Inferior parietal cortex (tissue), 1 donor: ENCODE results near the gene GHR.

Experiments used
- DNase-seq: peaks from one replicate; pipeline ENCODE4 v3.0.0-alpha.2; 2016; ENCODE audit errors: extremely low spot score

The GHR gene

DNA sequence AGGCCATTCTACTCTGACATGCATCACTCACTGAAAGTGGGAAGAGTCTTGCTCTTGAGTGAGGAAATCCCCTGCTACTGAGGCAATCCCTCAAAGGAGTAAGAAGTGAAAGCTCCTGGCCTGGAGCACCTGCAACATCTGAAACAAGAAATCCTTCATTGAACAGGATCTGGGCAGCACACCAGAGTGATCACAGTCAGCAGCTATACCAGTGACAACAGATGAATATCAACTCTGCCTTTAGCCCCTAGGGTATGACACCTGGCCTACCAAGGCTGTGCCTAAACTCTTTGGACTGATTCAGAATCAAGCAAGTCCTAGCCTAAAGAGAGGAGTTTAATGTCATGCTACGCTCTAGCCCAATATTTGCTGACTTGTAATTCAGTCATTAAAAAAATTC lies 177.2 kb downstream of the GHR start:
- no peak for DNase-seq

DNA sequence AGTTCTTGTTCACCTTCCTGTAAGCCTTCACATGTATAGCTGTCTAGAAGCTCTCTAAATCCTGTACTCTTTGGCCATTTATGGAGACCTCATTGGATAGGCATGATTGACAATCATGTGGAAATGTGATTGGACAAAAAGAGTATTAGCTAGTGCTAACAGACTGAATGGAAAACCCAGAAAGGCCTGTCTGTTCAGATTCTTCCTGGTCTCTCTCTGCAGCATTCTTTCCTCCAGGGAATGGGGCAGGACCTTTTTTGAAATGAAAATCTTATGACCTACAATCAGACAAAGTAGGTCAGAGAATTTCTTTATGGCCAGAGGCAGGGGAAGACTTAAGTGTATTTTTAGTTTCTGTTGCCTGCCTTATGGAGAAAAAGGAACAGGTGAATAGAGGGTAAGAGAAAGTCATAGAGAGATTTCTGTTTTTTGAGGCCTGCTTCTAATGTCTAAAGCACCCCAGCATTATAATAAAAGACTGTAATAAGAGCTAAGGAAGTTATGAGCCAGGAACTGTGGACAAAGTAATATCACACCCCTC lies 181.0 kb downstream of the GHR start:
- DNase-seq = no peak

DNA sequence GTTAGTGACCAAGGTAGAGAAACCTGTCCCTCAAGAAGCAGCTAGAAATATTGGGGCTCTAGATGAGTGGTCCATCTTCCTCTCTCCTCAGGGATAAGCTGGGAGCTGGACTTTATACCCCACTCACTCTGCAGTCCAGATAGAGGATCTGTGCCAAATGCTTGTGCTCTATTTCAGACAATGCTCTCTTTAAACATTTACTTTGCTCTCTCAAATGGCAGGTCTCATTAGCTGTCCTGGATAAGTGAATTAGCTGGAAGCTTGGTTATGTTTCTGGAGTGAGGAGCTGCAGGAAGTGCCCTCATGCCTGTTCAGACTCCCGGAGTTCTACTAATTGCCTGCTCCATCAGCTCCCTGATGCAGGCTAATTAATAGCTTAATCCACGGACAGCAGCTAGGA lies 182.3 kb downstream of the GHR start:
- DNase-seq = no peak

DNA sequence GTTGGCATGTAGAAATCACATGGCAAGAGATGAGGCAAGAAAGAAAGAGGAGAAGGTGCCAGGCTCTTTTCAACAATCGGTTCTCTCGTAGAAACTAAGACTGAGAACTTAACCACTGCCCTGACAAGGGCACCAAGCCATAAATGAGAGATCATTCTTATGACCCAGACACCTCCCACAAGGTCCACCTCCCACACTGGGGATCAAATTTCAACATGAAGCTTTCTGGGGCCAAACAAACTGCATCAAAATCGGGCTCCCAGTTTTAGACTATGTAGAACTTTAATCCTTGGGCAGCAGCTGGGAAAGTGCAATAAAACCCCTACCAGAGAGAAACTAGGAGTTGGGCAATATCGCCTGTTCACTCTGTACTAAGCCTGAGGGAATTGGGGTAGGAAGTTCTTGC lies 183.2 kb downstream of the GHR start:
- no peak for DNase-seq

DNA sequence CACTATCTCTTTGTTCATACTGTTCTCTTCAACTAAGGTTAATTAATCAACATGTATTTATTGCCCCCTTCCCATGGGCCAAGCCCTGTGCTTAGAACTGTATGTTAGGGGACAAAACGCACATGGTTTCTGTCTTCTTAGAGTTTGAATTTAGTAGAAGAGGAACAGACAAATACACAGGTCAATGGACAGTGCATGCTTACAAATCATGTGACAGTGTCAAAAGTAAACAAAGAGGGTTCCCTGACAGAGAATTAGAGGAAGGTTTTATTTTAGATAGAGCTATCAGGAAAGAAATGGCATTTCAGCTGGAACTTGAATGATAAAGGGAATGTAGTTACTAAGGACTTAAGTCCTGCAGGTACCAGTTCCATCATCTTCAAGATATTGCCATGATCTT lies 188.2 kb downstream of the GHR start:
- no peak for DNase-seq

DNA sequence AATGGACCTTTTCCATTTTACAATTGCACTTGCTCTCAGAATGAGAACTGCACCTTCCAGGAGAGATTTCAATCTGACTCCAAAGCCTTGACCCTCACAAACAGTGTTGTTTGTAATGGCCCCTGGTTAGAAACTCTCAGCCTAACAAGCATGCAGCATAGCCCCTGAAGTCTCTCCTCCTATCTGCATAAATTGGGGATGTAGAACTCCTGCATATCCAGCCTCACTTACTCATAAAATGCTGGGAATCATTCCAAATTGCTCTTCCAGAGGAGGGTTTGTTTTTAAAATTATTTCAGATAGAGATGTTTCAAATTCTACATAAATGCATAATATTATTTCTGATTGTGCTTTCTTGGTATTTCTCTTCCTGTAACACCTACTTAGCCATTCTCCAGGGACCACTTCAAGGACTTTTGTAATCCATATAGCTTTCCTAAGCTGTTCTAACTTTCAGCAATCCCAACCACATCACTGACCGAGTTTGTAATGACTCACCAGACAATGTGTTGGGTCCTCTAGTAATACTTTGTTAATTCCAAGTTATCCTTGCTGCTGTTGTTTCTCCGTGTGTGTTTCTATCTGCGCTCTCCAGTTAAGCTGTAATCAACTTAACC lies 189.6 kb downstream of the GHR start:
- DNase-seq = no peak

DNA sequence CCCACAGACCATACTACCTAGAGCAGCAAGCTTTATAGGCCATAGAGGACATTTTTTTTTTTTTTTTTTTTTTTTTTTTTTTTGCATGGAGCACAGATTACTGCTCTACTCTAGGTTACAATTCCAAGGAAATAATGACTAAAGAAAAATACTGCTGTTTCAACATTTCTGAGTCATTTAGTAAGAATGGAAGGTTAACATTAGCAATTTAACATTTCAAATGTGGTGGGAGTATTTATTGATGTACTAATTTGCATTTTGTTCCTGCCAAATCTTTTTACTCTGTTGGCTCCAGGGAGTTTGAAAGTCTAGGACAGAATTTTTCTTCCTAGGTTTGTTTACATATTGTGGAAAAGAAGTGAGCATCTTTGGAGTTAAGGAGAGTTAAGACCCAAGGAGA lies 191.3 kb downstream of the GHR start:
- no peak for DNase-seq

DNA sequence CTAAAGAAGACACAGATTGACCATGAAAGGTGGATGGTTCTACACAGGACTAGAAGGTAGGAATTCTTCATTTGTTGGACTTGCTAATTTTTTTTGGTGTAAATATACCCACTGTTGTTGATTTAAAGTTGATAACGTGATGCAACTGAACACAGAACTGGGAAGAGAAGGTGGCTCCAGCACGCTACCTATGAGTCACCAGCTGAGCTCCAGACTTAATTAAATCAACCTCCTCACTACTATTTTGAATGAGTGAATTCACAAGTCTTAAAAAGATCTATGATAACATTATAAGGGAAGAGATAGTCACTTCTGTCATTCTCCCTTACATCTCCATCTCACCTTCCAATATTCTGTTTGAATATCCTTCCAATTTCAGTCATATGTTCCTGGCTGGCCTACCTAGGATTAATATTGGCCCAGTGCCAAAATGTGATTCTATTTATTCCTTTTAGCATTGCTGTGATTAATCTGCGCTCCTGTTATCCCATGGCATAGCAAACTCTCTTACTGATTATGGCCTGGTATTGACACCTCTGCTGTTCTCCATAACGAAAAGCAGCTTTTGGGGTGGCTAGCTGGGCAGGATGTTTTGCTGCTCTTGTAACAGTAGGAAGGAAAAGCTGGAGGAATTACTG lies 197.5 kb downstream of the GHR start:
- no peak for DNase-seq

DNA sequence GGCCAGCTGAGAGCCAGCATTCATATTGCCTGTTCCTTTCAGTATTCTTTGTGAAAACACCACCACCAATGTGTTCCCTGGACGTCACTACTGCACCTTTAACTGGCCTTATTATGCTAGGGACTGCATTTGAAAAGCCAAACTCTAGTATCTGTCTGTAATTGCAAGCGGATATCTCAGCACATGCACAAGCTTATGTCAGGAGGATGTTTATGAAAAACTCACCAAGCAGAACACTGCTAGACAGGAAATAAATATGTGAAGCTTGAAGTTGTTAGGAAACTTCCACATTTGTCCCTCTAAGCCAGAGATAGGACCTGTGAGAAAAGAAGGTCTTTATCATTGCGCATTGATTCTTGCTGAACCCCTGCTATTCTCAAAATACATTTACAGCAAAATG lies 198.0 kb downstream of the GHR start:
- DNase-seq = no peak

DNA sequence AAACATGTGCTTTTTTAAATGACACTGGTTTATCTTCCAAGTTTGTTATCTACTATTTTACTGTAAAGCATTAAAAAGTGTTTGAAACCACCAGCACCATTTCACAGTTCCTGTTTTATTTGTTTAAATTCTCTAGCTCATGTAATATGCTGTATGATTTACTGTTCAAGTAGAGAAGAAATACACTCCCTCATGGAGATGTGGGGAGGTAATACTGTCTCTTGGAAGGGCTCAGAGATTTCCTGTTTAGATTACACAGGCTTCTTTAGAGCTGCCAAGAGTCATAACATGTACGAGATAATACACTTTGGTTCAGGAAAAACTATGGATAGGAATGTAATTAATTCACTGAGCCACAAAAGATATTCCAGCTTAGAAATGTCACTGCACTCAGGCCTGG lies 198.4 kb downstream of the GHR start:
- DNase-seq = no peak

DNA sequence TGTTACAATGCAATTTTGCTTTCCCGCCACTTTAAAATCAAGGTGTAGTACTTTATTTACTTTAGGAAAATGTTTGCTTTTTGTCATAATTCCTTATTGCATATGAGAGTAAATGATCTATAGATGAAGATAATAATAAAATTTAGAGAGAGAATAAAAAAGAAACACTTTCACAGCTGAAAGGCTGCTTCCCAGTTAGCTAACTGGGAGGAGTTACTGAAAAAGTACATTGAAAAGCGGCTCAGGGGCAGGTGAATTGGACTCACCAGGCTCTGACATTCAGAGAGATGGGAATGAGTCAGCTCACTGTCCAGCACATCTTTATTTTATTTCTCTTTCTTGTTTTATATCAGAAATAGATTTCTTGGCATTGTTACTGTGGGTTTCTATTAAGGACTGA lies 201.7 kb downstream of the GHR start:
- DNase-seq = no peak

DNA sequence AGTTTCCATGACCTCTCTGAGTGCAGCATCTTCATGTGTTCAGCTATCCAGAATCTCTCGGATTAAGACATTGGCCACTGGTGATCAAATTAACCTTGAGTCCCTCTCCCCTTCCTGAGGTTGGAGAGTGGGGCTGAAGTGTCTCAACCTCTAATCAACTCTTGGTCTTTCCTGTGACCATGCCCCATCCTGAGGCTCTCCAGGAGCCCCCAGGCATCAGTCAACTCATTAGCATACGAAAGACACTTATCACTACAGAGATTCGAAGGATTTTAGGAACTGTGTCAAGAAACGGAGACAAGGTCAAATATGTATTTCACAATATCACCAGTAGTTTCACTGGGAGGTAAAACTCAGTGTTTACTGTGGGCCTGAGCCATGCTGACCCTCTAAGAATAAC lies 203.2 kb downstream of the GHR start:
- DNase-seq = no peak

DNA sequence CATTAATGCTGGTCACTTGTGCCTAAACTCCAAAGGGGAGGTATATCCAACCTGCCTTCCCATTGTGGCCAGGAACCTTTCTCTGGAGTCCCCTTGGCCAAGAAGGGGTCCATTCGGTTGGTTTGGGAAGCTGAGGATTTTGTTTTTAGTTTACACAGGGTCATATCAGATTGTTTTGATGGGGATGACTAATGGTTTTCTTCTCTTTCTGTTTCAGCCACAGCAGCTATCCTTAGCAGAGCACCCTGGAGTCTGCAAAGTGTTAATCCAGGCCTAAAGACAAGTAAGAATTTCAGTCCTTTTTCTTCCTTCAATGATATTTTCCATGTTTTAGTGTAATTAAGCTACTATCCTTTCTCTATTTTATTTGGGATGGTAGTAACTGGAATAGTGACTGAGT lies 205.6 kb downstream of the GHR start:
- DNase-seq = no peak

DNA sequence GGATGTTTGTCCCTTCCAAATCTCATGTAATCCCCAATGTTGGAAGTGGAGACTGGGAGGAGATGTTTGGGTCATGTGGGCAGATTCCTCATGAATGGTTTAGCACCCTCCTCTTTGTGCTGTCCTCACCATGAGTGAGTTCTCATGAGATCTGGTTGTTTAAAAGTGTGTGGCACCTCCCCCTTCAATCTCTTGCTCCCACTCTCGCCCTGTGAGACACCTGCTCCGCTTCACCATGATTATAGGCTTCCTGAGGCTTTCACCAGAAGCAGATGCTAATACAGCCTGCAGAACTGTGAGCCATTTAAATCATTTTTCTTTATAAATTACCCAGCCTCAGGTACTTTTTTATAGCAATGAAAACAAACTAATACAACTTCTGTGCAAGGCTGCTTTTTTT lies 206.0 kb downstream of the GHR start:
- no peak for DNase-seq

DNA sequence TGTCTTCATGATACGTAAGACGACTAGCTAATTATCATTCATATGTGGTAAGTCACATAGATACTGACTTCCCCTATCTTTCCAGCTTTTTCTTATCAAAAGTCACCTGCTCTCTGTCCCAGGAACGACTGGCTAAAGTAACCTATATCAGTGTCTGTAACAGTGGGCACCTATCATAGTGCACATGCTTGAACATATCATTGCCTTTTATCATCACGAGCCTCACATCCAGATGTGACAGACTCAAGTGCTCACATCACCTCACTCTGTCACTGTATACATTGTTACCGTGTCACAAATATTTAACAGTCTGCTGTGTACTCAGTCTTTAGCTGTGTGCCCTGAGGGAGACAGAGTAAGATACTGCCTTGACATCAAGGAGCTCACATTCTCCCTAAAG lies 208.0 kb downstream of the GHR start:
- no peak for DNase-seq

DNA sequence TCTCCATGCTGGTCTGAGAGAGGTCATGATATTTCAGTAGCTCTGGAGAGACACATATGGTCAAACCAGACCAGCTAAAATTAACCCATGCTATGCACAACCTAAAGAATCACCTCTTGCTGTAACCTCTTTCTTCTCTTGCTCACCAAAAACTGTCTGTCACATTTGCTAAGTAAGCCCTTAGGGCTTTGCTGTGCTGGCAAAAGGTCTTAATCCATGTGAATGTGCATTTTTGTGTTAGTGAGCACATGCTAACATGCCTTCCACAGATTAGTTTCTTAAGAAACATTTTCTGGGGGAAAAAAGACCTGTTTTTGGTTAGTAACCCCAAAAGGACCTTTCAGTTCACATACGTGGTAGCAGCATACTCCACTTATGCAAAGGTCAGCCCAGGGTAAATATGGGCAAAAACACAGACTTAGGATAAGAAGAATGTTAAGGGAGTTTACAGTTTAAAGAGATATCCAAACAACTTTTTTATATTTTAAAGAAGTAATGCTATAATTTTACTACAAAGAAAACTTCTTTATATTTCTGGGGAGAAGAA lies 209.2 kb downstream of the GHR start:
- no peak for DNase-seq

DNA sequence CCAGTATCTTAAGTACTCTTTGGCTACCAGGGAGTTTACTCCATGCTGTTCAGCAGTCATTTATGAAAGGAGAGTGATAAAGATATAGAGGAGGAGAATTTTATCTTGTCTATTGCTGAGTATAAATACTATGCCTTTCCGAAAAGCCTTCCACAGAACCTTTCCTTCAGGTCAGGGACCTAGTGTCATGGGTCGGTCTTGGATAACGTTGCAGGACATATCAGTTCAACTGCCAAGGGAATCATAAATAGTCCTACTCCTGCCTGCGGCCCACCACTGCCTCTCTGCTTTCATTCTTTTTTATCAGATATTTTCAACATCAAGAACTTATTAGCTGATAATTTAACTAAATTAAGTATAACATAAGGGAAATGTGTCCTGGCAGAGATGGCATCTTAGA lies 211.3 kb downstream of the GHR start:
- no peak for DNase-seq

DNA sequence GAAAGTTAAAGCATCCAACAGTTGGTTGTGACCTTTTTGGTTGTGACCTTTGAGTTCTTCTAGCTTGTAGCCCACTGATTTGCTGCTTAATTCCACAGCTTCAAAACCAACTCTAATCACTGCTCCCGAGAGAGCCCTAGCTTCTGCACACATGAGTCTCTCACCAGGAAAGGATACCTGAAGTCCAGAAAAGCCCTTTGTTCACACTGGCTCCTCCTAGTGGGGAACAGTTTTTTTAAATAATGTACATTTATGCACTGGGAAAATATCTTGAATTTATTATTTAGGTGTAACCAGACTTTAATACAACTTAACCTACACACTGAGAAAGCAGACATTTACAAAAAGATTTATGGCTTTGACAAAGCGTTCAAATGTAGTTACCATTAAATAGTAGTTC lies 213.2 kb downstream of the GHR start:
- no peak for DNase-seq

DNA sequence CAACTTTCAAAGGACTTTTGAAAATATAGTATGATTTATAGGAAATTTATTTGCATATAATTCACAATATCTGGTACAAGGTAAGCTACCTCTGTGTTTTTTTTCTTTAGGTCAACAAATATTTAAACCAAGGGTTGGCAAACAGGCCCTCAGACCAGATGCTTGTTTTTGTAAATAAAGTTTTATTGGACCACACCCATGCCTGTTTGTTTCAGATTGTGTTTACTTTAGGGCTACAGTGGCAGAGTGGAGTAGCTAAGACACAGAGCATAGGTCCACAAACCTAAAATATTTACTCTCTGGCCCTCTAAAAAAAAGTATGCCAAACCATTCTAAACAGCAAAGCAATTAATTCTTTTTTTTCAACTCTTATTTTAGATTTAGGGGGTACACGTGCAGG lies 213.7 kb downstream of the GHR start:
- no peak for DNase-seq

DNA sequence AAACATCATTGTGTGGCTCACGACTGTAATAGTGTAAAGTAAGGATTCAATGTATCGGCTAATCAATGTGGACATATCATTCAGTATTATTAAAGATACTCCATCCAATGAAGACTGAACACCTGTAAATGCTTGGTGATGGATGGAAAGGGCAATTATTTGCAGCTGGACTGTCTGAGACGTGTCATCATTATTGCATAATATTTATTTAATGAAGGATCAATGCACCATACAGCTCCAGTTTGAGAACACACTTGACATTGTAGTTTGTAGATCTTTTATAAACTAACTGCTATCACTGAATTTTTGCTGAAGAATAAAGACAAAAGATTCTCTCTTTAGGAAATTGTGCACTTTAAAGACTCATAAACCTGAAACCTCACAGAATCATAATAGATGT lies 215.7 kb downstream of the GHR start:
- no peak for DNase-seq

DNA sequence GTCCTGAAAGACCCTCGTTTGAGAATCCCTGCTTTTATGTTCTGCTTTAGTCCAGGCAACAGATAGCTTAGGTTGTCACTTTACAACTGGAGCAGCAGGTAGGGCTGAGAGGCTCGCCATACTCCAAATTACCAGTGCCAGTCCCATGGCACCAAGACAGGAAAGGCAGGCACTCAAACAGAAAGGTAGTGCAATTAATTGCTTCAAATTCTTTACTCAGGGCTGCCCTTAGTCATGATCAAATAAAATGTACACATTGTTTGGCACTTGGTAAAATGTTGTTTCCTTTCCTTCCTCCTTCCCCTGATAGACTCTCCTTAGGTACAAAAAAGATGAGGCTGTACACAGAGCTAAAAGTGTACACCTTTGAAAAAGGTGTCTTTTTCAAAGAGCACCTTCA lies 217.6 kb downstream of the GHR start:
- no peak for DNase-seq

DNA sequence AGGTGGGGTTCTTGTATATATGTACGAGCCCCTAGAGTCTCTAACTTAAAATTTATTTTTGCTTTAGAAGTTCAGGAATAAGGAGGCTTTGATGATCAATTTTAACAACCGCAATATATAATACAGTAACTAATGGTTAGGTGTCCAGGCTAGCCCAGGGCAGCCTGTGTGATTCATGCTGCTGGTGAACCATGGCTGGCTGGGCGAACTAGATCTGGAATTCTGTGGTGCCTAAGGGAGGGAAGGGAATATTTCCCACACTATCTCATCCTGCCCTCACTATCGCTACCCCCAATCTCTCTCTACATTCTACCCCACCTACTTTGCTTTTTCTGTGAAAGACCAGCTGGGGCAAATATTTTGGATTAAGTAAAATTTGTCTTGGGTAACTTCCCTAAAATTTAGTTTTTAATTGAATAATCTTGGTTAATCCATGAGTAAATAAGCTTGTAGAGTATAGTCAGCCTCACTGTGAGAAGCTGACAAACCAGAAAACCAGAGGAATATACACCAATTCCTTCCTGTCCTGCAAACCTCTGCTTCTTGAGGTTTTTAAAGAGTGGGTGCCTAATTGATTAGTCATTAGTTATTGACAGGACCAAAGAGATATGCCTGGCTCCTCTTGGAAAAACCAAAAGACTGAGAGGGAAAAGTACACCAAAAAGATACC lies 218.2 kb downstream of the GHR start:
- no peak for DNase-seq

DNA sequence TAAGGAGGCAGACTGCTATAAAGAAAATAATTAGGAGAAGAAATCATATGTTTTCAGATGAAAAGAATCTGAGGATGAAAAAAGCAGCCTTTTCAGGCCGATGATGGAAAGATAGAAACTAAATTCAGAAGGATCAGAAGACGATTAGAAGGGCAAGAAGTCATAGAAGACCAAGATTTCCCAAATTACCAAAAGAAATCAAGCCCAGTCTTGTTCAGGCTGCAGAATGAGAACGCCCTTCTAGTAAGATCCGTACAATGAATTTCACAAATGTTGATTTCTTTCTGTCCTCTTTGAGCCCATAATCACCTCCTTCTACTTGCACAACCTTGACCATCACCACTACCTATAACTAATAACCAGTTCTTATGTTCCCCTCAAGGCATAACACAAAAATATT lies 218.8 kb downstream of the GHR start:
- no peak for DNase-seq
